Limb (tissue), 2 donors: ENCODE measurements around the gene PIK3CG.
"Not testable (repeated sequence)": the region's sequence is repeated elsewhere in the genome, so short reads cannot be mapped to it uniquely, and the experiment has no call there.

Experiments used
- DNase-seq, 2 donors: peaks; one replicate each; pipeline ENCODE4 v3.0.0-alpha.2; 2016; ENCODE audit errors: extremely low spot score in 2 of 2

PIK3CG gene

GRCh38 chr7:106865130-106866041 lies at the start of gene PIK3CG:
Gene PIK3CG, plus strand, starts transcription at chr7:106865282. Its CDS starts 2,280 bp downstream, at chr7:106867562.
- no peak for DNase-seq

GRCh38 chr7:106817098-106817497 lies 48.0 kb upstream of the PIK3CG start:
- no peak for DNase-seq

- no peak for DNase-seq
Observed at GRCh38 chr7:106818736-106819135, 46.3 kb upstream of the PIK3CG start.

- DNase-seq, result no peak
Observed at GRCh38 chr7:106819546-106819945, 45.5 kb upstream of the PIK3CG start.

GRCh38 chr7:106820321-106821217 lies 44.5 kb upstream of the PIK3CG start:
- no peak for DNase-seq

- DNase-seq, result no peak
Observed at GRCh38 chr7:106823631-106824030, 41.5 kb upstream of the PIK3CG start.

- DNase-seq, result no peak
Observed at GRCh38 chr7:106824458-106824857, 40.6 kb upstream of the PIK3CG start.

- DNase-seq, result no peak
Observed at GRCh38 chr7:106827626-106828025, 37.5 kb upstream of the PIK3CG start.

GRCh38 chr7:106829496-106829895 lies 35.6 kb upstream of the PIK3CG start:
- no peak for DNase-seq

GRCh38 chr7:106830896-106831295 lies 34.2 kb upstream of the PIK3CG start:
- not testable (repeated sequence) for DNase-seq

GRCh38 chr7:106836816-106837215 lies 28.3 kb upstream of the PIK3CG start:
- DNase-seq, result no peak

- DNase-seq, result no peak
Observed at GRCh38 chr7:106839511-106839910, 25.6 kb upstream of the PIK3CG start.

GRCh38 chr7:106840342-106840741 lies 24.7 kb upstream of the PIK3CG start:
- no peak for DNase-seq

- no peak for DNase-seq
Observed at GRCh38 chr7:106841896-106842390, 23.1 kb upstream of the PIK3CG start.

GRCh38 chr7:106844279-106844997 lies 20.6 kb upstream of the PIK3CG start:
- no peak for DNase-seq

GRCh38 chr7:106848049-106848448 lies 17.0 kb upstream of the PIK3CG start:
- no peak for DNase-seq

GRCh38 chr7:106848851-106849442 lies 16.1 kb upstream of the PIK3CG start:
- no peak for DNase-seq

GRCh38 chr7:106851632-106852031 lies 13.4 kb upstream of the PIK3CG start:
- DNase-seq, result not testable (repeated sequence)

GRCh38 chr7:106853250-106853908 lies 11.7 kb upstream of the PIK3CG start:
- no peak for DNase-seq

GRCh38 chr7:106855540-106856132 lies 9.4 kb upstream of the PIK3CG start:
- DNase-seq, result no peak
